Measurements from ENCODE around the gene TRAPPC2. TPM values are rescaled to one million over a fixed set of nuclear protein-coding genes. Genes with fewer than 3 reads are reported as not detected.

Gene TRAPPC2
- polyA plus RNA-seq, 1 of the 3 experiments (the other 2 are of a cell fraction), result 10.4 TPM

- TF ChIP-seq CTCF (IDR thresholded peaks at IDR 0.05), result no peak
- no peak for TF ChIP-seq FOXJ3 (CRISPR knock-in tag; IDR thresholded peaks at IDR 0.05)
- no peak for TF ChIP-seq EZH2phosphoT487 (IDR thresholded peaks at IDR 0.05; ENCODE audit: borderline replicate concordance, low read depth)
- TF ChIP-seq GATA2 (CRISPR knock-in tag; IDR thresholded peaks at IDR 0.05), result no peak
- no peak for TF ChIP-seq RFX5 (IDR thresholded peaks at IDR 0.05; ENCODE audit: low read length)
- no peak for TF ChIP-seq YY1 (IDR thresholded peaks at IDR 0.05; ENCODE audit: low read depth)
- TF ChIP-seq PBX3 (IDR thresholded peaks at IDR 0.05), result no peak
- TF ChIP-seq RXRA (IDR thresholded peaks at IDR 0.05; ENCODE audit: borderline replicate concordance, low read depth), result no peak
- TF ChIP-seq POLR2AphosphoS5 (IDR thresholded peaks at IDR 0.05; ENCODE audit: low read depth, low read length), result no peak
- no peak for TF ChIP-seq CHD2 (IDR thresholded peaks at IDR 0.05; ENCODE audit: low read length, partially characterized antibody)
Measured at GRCh38 chrX:13761606-13762414, 27.4 kb upstream of the TRAPPC2 start (continued).

- no peak overlapping the region for H2AFZ ChIP-seq (ENCODE audit: low read depth)
- peaks cover 3% of the 10 kb centered on the region for H3F3A ChIP-seq (replicated peaks; ENCODE audit: insufficient read depth)
- no peaks in the 10 kb centered on the region for H3K79me2 ChIP-seq (ENCODE audit: insufficient read depth)
- no peak overlapping the region for H3K4me3 ChIP-seq (ENCODE audit: low read depth in 2 of 2, low read length in 1 of 2)
- ChIA-PET CTCF (no interaction called here), POLR2A (interaction anchor here (0.6 kb wide), 1 partner anchor 1349 kb away, joined by 3 read pairs; no protein-coding TSS in a partner anchor)
- H3K36me3 ChIP-seq (replicated peaks in 1 of 2; ENCODE audit: control insufficient read depth in 1 of 2, insufficient read depth in 2 of 2, low read length in 1 of 2), result peaks cover 63 to 87% of the 10 kb centered on the region in 2 experiments
- H3K4me2 ChIP-seq, result no peak overlapping the region
- H3K9me2 ChIP-seq, result no peaks in the 10 kb centered on the region
- H3K27ac ChIP-seq (ENCODE audit: low read depth in 2 of 2, low read length in 1 of 2), result no peak overlapping the region
- DNase-seq, result no peak
- H3K9ac ChIP-seq, result no peak overlapping the region
- no peaks in the 10 kb centered on the region for H3K27me3 ChIP-seq (ENCODE audit: insufficient read depth)
- 98% methylated on average over 13 of the region's 13 CpGs for WGBS (ENCODE audit: low lambda C conversion rate)
- H3K4me1 ChIP-seq (ENCODE audit: control insufficient read depth in 1 of 2, insufficient read depth in 2 of 2, low read depth in 1 of 2, low read length in 1 of 2), result peaks cover 0 to 2% of the 10 kb centered on the region in 2 experiments; a peak in 1 of 4 replicates
- TF ChIP-seq GABPA (IDR thresholded peaks at IDR 0.05; ENCODE audit: low read depth) (no peak), TAF1 (IDR thresholded peaks at IDR 0.05; ENCODE audit: borderline replicate concordance, low read depth, low read length) (no peak), PBX3 (IDR thresholded peaks at IDR 0.05) (no peak), EZH2phosphoT487 (IDR thresholded peaks at IDR 0.05; ENCODE audit: borderline replicate concordance, low read depth) (no peak), POLR2AphosphoS5 (IDR thresholded peaks at IDR 0.05; ENCODE audit: low read depth, low read length) (no peak), GATA2 (CRISPR knock-in tag; IDR thresholded peaks at IDR 0.05) (no peak), IRF3 (IDR thresholded peaks at IDR 0.05; ENCODE audit: low read depth, low read length) (no peak), CTCF (IDR thresholded peaks at IDR 0.05) (no peak), NRF1 (IDR thresholded peaks at IDR 0.05; ENCODE audit: low read depth, low read length) (no peak), SIN3A (IDR thresholded peaks at IDR 0.05; ENCODE audit: borderline replicate concordance, low read depth, low read length) (no peak), CHD2 (IDR thresholded peaks at IDR 0.05; ENCODE audit: low read length, partially characterized antibody) (no peak), RAD21 (IDR thresholded peaks at IDR 0.05; ENCODE audit: low read length) (no peak), FOXM1 (IDR thresholded peaks at IDR 0.05; ENCODE audit: low read depth) (no peak)
- no peaks in the 10 kb centered on the region for H4K20me1 ChIP-seq (ENCODE audit: insufficient read depth)
- H3K9me3 ChIP-seq, result no peaks in the 10 kb centered on the region
Measured at GRCh38 chrX:13760426-13760825, 26.0 kb upstream of the TRAPPC2 start.
